A204.1 (cell line): ENCODE data around the gene ALAS1.

Experiments used
- FAIRE-seq: peaks from 2 replicates; lab custom pipeline; 2012; peaks lifted over from hg19 to GRCh38; lab: Jason Lieb, UNC

ALAS1 gene

DNA sequence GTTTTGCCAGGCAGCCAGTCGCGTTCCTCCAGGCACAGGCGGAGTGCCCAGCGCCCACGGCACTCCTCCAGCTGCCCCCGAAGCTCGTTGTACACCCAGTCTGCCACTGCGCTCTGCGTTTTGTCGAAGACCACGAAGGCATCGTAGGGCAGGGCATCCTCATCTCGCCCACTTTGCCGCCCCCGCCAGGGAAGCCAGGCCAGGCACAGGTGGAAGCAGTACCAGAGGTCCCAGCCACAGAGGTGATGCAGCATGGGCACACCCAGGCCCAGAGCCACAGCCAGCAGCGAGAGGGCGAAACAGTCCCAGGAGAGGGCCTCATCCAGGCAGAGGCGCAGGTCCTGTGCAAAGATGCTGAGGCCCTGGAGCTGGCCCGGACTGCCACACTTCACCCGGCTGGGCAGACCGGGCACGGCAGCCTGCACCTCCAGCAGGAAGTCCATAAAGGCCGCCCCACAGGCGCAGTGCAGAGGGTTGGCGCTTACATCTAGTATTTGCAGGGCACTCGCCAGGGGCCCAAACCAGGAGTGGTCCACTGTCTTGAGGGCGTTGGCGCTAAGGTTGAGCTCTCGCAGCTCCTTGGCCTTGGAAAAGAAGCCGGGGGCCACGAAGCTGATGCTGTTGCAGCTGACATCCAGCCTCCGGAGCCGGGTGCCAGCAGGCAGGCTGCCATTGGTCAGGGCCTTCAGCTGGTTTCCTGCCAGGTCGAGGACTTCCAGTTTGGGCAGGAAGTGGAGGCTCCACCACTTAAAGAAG is 23.8 kb downstream of the ALAS1 start:
- FAIRE-seq, result no peak

DNA sequence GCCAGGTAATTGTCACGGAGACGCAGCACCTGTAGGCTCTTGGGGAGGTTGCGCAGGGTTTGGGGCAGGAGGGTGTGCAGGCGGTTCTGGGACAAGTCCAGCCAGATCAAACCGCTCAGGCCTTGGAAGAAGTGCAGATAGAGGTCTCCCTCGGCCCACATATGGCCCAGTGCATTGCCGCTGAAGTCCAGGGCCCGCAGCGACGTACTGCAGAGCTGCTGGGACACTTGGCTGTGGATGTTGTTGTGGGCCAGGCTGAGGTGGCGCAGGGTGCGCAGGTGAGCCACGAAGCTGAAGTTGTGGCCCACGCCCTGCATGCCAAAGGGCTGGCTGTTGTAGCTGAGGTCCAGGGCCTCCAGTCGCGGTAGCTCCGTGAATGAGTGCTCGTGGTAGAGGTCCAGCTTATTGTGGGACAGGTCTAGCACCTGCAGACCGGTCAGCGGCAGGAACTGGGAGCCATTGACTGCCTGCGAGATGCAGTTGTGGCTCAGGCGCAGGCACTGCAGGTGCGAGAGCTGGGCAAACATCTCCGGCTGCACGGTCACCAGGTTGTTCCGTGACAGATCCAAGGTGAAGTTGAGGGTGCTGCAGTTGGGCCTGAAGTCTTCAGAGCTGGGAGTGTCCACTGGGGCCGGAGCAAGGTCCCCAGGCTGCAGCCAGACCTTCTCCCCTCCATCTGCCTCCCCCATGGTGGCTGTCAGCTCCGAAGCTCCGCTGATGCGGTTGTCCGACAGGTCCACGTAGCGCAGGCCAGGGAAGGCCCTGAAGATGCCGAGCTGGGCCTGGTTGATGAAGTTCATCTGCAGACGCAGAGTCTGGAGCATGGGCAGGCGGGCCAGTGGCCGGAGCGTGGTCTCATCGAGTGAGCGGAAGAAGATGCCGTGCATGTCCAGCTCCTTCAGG is 24.6 kb downstream of the ALAS1 start:
- no peak for FAIRE-seq

DNA sequence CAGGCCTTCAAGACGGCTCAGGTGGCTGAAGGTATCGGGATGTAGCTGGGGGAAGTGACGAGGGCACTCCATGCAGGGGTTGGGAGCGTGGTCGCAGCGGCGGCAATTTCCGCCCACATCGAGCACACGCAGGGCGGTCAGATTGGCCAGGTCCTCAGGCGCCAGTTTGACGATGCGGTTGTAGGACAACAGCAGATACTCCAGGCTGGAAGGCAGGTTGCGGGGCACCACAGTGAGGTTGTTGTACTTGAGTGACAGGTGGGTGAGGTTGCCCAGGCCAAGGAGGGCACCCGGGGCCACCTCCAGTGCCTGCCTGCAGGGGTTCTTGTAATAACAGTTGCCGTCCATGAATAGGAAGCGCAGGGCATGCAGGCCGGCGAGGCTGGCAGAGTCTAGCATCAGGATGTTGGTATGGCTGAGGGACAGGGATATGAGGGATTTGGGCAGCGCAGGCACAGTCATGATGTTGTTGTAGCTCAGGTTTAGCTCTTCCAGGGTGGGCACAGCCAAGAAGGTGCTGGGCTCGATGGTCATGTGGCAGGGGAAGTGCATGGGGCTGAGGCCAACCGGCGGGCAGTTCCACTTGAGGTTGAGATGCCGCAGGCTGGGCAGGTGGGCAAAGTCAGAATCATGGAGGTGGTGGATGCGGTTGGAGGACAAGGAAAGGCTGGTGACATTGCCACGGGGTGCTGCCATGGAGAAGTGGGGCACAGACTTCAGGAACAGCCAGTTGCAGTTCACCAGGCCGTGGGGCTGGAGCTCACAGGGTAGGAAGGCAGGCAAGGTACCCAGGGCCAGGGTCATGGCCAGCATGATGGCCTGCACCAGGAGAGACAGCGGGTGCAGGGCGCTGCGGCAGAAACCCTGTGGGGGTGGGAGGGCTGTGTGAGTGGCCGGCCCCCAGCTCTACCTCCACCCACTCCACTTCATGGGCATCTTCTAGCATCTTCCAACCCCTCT is 25.8 kb downstream of the ALAS1 start:
- no peak for FAIRE-seq

DNA sequence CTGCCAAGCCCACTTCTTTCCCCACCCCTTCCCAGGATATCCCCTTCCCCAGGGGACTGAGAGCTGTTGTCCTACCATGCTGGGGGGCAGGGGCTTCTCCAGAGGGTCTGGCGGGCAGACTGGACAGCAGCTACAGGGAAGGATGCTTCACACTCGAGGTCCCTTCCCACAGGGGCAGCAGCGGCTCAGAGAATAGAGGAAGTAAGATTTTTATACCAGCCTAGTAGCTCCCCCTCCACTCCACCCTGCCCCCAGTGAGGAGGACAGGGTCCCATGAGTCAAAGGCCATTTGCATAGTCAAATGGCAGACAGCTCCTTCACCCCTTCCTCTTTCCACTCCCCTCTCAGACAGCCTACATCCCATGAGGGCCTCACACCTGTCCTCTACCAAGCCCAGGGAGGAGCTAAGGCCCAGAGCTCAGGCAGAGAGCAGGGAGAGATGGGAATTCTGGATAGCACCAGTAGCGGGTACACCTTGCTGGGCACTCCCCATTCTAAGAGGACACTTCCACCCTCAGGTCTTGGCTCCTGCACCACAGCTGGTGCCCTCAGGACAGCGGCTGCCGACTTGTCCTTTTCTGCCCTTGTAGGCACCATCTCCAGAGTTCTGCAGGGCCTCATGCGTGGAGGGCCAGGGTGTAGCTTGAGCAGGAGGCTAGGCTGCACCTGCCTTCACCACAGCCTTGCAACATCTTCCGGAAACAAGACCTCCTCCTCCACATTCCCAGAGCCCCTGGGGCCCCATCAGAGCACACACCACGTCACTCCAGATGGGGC is 27.7 kb downstream of the ALAS1 start, which contains the start of gene TLR9:
Gene TLR9, minus strand, starts transcription at position 194 of the 777 bp plus-strand sequence. Its CDS starts 116 bp downstream, at position 78.
- no peak for FAIRE-seq

DNA sequence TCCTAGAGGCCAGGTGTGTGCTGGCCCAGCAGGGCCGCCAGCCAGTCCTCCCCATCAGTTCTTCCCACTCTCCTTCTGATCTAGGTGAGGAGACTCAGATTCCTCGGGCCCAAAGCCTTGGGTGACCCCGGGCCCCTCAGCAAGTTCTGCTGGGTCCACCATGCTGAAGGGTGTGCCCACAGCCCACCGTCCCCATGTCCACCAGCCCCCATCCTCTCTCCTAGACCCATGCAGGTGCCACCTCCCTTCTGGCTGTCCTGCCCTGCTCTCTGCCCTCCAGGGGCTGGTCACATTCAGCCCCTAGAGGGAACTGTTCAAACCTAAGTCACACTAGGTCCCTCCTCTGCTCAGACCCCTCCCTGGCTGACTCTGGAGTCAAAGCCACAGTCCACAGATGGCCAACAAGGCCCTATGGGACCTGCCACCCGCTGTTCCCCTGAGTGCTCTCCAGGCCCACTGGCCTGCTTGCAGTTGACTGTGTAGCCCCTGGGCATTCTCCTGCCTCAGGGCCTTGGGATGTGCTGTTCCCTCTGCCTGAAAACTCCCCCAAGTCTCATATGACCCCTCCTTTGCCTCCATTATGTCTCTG is 28.4 kb downstream of the ALAS1 start:
- no peak for FAIRE-seq

DNA sequence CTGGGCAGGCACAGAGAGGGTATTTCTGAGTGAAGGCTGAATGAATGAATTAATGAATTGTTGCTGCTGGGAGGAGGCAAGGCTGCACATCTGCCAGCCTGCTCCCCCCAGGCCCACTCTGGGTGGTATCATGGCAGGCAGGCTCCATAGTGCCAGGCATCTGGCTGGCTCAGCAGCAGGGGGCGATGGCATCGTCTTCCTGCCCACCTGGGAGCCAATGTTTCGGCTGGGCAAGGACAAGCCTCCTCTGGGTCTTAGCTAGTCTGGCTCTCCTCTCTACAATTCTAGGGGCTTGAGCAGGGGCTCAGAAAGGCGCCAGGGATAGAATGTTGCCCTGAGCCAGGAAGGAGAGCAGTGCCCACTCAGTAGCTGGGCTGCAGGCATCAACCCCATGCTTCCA is 29.2 kb downstream of the ALAS1 start:
- FAIRE-seq, result no peak

DNA sequence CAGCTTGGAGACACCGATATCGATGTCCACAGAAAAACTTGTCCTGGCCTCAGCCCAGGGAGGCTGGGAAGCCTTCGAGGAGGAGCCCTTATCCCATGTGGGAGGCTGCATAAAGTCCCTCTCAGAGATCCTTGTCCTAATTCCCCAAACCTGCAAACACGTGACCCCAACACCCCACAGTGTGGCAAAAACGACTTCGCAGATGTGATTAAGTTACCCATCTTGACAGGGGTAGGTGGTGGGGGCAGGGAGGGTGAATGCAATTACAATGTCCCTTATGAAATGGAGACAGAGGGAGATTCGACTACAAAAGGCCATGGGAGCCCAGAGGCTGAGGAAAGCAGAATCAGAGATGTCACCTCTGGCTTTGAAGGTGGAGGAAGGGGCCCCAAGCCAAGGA is 29.8 kb downstream of the ALAS1 start:
- no peak for FAIRE-seq

DNA sequence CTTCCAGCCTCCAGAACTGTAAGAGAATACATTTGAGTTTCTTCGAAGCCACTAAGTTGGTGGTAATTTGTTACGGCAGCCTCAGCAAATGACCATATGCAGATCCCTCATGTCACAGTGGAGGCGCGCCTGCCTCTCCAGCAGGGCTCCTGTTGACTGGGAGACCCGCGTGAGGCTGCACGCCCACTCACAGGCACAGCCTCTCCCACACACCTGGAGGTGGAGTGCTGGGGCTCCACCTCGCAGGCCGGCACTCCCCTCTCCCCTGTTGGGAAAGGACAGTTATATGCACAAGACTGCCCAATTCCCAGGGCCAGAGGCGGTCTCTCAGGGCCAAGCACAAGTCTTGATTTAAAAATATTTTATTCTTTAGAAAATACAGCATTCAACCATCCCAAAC is 30.3 kb downstream of the ALAS1 start:
- FAIRE-seq, result no peak

DNA sequence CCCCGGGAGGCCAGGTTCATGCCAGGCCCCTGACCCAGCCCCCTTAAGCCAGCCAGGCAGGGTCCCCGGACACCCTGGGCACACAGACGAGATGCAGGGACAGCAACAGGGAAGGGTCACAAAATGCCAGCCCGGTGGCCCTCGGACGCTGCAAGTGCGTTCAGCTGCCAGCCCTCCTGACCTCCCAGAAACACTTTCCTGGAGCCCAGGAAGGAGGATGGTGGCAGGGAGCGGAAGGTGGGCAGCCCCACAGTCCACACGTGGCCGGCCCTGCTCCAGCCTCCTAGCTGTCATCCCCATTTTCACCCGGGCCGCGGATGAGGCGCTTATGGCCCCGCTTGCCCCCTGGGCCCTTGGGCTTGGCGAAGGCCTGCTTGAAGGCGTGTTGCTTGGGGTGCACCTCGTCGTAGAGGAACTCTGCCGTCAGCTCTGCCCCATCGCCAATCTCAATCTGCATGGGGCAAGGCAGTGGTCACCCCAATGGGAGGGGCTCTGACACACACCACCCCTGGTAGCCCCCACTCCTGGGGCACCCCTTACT is 30.9 kb downstream of the ALAS1 start:
- no peak for FAIRE-seq

DNA sequence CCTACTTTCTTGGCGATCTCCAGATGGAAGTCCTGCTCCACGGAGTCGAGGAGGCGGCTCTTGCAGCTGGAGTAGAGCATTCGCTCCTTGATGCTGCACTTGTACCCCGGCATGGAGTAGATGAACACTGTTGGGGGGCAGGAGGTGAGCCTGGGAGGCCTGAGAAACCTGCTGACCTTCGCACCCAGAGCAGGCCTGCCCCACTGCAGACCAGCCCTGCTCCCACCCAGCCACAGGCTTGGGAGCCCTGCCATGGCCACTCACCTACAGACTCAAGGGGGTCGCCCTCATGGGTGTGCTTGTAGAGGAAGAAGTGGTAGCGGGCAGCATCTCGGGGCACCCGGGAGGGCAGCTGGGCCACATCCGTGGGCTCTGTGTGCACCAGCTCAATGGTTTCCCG is 31.7 kb downstream of the ALAS1 start:
- no peak for FAIRE-seq

DNA sequence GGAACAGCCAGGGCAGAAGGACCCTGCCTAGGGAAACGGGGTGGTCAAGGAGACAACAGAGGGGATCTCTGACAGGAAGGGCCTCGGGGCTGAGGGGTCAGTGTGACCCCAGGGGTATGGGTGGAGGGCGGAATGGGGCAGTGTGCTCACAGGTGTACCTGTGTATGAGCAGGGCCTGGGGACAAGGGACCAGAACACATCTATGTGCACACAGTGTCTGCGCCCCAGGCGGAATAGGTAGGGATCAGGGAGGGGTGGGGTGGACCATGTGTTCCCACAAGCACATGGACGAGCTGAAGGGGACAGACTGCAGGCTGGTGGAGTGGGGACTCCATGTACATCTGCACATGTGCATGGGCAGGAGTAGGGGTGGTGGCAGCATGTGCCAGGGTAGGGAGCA is 32.5 kb downstream of the ALAS1 start:
- no peak for FAIRE-seq

DNA sequence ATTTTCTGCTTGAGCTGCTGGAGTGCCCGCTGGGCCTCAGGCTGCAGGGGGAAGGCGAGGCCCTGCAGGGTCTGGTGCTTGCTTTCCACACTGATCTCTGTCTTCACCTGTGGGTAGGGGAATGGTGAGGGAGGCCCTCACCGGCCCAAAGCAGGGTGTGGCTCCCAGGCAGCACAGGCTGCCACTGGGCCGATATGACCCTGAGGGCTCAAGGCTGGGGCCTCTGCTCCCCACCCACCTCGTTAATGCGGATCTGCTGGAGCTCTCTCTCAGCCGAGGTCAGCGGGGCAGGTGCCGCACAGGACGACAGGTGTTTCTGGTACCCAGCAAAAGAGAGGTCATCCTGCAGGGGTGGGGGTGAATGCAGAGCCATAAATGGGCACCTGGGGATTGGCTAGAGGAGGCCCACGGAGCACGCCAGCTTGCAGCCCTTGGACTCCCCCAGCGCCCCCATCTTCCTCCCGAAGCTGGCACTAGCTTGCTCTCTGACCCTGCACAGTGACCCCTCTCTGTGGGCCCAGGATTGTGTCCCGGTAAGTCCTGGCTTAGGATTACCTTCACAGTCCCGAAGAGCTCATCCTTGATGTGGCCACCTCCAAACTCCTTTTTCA is 33.0 kb downstream of the ALAS1 start:
- no peak for FAIRE-seq

DNA sequence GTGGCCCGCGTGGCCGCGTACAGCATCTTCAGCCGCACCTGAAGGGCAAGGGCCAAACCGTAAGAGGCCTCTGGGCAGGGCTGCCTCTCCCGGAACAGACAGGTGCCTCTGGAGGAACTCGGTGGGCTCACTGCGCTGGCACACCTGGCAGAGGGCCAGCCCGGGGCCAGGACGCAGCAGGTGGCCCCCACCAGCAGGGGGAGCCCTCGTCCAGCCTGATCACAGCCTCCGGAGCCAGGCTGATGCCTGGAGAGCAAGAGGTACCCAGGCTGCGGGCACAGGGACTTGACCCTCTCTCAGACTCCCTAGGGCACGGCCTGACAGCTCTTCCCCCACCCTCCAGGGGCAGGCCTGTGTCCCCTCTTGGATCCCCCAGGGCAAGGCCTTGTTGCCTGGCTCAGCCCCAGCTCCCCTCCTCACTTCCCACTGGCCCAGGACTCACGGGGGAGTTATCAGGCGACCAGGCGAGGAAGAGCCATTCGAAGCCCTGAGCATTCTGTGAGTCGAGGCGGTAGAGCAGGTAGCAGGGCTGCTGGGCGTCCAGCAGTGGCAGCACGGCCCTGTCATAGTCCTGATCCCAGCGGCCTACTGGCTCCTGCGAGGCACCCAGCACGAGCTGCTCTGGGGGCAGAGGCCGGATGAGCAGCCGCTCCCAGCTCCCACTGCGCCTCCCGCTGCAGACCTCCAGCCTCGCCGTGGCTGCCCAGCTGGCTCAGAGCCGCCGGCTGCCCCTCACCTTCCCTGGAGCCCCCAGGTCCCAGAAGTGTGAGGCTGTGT is 33.7 kb downstream of the ALAS1 start:
- no peak for FAIRE-seq

DNA sequence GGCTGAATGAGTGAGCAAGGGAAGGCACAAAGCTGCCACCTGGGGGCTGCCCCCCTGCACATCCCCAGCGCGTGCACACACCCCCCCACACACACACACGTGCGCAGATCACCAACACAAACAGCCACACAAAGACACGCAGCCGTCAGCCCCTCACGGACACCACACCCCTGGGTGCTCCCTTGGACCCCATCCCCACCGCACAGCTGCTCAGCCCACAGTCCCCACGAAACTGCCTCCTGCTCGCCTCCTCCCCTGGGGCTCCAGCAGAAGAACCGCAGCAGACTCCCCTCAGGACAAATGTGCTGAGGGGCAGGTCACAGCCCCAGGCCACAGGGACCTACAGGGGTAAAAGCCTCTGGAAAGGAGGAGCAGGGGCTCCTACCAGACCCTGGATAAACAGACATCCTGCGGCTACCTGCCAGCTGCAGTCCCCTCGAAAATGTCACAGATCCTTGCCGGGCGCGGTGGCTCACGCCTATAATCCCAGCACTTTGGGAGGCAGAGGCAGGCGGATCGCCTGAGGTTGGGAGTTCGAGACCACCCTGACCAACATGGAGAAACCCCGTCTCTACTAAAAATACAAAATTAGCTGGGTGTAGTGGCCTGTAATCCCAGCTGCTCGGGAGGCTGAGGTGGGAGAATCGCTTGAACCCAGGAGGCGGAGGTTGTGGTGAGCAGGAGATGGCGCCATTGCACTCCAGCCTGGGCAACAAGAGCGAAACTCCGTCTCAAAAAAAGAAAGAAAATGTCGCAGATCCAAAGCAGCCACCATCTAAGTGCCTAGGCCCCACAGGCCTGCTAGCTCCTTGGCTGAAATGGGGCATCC is 34.5 kb downstream of the ALAS1 start:
- FAIRE-seq, result no peak

DNA sequence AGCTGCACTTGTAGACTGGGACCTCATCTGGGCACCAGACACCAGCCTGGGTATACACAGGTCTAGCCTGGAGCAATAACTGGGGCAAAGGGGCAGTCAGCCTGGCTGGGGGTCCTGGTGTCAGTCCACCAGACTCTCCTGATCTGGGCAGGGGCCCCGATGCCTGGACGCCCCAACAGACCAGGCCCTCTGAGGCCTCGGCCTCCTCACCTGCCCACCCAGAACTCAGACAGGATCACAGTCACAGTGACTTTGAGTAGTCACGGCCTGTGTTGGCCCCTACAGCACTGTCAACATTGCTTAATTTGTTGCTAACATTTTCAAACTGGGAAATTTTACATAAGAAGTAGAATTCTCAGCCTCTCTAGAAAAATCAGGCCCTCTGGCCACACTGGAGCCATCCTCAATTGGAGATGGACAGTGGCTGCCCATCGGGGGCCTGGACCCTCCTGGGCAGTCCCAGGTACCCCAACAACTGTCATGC is 35.2 kb downstream of the ALAS1 start:
- FAIRE-seq, result no peak

DNA sequence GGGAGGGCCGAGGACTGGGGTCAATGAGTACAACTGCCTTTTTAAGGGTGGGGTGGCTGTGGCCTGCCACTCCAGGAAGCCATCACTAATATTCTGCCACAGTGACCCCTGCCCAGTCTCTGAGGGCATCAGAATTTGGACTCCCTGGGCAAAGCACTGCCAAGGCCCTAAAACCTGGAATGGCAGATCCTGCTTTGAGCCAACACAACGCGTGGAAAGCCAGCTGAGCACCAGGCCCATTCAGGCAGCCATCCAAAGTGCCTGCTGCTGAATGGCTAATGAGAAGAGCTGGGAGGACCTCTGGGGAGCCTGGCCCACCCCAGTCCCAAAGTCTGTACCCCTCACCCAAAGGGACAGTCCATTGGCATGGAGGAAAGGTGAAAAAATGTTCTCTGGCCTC is 36.0 kb downstream of the ALAS1 start:
- no peak for FAIRE-seq

DNA sequence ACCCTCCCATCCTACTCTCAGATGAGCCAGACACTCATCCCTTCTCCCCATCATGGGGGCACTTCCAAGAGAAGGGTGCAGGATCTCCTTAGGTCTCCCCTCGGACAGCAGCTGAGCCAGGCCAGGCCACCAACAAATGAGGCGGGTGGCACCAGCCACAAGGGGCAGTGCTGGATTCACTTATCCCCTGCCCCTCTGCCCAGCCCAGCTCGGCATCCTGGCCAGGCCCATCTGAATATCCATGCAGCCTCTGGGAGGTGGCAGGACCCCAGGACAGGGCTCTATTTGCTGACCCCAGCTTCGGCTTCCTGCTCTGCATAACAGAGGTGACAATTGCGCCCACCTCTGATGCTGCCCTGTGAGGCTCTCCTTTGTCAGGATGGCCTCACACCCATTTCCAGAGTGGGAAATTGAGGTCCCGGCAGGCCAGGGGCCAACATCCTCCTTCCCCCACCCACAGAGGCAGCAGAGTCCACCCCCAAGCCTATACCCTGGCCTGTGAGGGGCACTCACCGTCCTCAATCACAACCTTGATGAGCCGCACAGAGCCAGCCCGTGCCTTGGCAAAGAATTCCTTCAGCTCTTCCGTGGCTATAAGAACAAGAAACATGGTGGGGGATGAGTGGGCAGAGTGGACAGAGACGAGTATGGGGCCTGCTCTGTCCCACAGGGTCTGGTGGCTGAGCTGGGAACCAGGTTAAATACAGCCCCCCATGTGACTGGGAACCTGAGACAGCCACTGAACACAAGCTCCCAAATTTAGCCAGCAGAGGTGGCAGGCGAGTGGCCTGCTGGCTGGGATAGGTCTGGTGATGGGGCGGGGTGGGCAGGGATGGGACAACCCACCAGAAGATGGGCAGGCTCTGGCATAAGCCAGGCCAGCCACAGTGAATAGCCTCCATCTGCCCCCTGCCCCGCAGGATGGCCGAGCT is 36.8 kb downstream of the ALAS1 start:
- FAIRE-seq, result no peak
